ENCODE data around the gene FYN.

GRCh38 chr6:111683749-111684267 is 189.4 kb downstream of the FYN start:
- no peak for TF ChIP-seq ZNF83 (CRISPR knock-in tag; IDR thresholded peaks at IDR 0.05; ENCODE audit: borderline replicate concordance)
- no peak for TF ChIP-seq CTCF (CRISPR knock-in tag; IDR thresholded peaks at IDR 0.05)
- no peak for TF ChIP-seq HNRNPUL1 (IDR thresholded peaks at IDR 0.05; ENCODE audit: low read depth, low read length)
- TF ChIP-seq ZNF75D (CRISPR knock-in tag; IDR thresholded peaks at IDR 0.05; ENCODE audit: borderline replicate concordance) = no peak
- TF ChIP-seq ZNF710 (CRISPR knock-in tag; IDR thresholded peaks at IDR 0.05; ENCODE audit: borderline replicate concordance) = no peak
- TF ChIP-seq NR2C2 (CRISPR knock-in tag; IDR thresholded peaks at IDR 0.05; ENCODE audit: borderline replicate concordance) = no peak
- TF ChIP-seq JUNB (CRISPR knock-in tag; IDR thresholded peaks at IDR 0.05; ENCODE audit: borderline replicate concordance) = no peak
- TF ChIP-seq AGO1 (IDR thresholded peaks at IDR 0.05; ENCODE audit: low read depth, low read length, poor library complexity, severe bottlenecking) = no peak
- no peak for TF ChIP-seq PCBP1 (IDR thresholded peaks at IDR 0.05; ENCODE audit: borderline replicate concordance, low read depth, low read length)
- TF ChIP-seq SMAD1 (CRISPR knock-in tag; IDR thresholded peaks at IDR 0.05; ENCODE audit: borderline replicate concordance, low read depth) = no peak
- no peak for TF ChIP-seq ATF2 (CRISPR knock-in tag; IDR thresholded peaks at IDR 0.05)

Measured in HepG2 (cell line).